Measurements from ENCODE around the gene AFTPH. TPM values are rescaled to one million over a fixed set of nuclear protein-coding genes. Genes with fewer than 3 reads are reported as not detected.

AFTPH gene
- total and polyA plus RNA-seq, 4 donors, result 27.0 to 78.1 (median 35.0) TPM

DNA sequence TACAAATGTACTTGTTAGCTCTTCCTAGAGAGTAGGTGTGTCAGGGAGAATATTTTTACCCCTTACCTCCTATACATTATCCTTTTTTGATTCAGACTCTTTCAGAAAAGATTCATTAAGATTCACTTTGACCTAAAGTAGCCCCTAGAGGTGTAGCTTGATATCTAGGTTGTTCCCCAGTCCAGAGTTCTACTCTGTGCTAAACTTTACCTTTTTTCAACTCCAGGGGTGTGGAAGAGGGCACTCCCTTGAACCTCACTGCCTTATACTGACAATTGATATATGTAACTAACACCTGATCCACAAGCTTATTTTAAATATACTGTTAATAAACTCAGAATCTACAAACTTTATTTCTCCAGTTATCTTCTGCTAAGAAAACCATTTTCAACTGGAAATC is 30.0 kb downstream of the AFTPH start:
- TF ChIP-seq CTCF (IDR thresholded peaks at IDR 0.05; ENCODE audit: control extremely low read depth, extremely low read depth), result no peak
- DNase-seq (no peak), ATAC-seq (ENCODE audit: insufficient read depth, low FRiP score) (no peak)
- H3K27me3 ChIP-seq (ENCODE audit: control insufficient read depth in 3 of 3, insufficient read depth in 3 of 3, low read length in 2 of 3), result no peaks in the 10 kb centered on the region
- no peaks in the 10 kb centered on the region for H3K9me3 ChIP-seq (ENCODE audit: control insufficient read depth in 4 of 4, insufficient read depth in 3 of 4, low read length in 3 of 4)
- peaks cover 3 to 8% (median 6%) of the 10 kb centered on the region in 4 donors for H3K36me3 ChIP-seq (ENCODE audit: control insufficient read depth in 4 of 4, insufficient read depth in 4 of 4, low read length in 4 of 4)
- no peaks in the 10 kb centered on the region for H3K4me1 ChIP-seq (ENCODE audit: control insufficient read depth in 5 of 5, insufficient read depth in 5 of 5, low read length in 5 of 5)
- H3K4me3 ChIP-seq, result no peak overlapping the region
- H3K9ac ChIP-seq (ENCODE audit: insufficient read depth in 1 of 2, low read length in 2 of 2), result no peak overlapping the region
- no peak overlapping the region for H3K27ac ChIP-seq (ENCODE audit: low read depth in 1 of 2, low read length in 1 of 2)

- H3K27ac ChIP-seq (ENCODE audit: low read depth in 1 of 2, low read length in 1 of 2), result no peak overlapping the region
- H3K9ac ChIP-seq (ENCODE audit: insufficient read depth in 1 of 2, low read length in 2 of 2), result no peak overlapping the region
- H3K4me3 ChIP-seq, result no peak overlapping the region
- TF ChIP-seq CTCF (IDR thresholded peaks at IDR 0.05; ENCODE audit: control extremely low read depth, extremely low read depth), result no peak
- ATAC-seq (ENCODE audit: insufficient read depth, low FRiP score), result no peak
- no peaks in the 10 kb centered on the region for H3K9me3 ChIP-seq (ENCODE audit: control insufficient read depth in 4 of 4, insufficient read depth in 3 of 4, low read length in 3 of 4)
- no peaks in the 10 kb centered on the region for H3K27me3 ChIP-seq (ENCODE audit: control insufficient read depth in 3 of 3, insufficient read depth in 3 of 3, low read length in 2 of 3)
- 85 to 95% methylated on average over 4 of the region's 4 CpGs for WGBS, 2 donors
- H3K4me1 ChIP-seq (ENCODE audit: control insufficient read depth in 5 of 5, insufficient read depth in 5 of 5, low read length in 5 of 5), result no peaks in the 10 kb centered on the region
- no peak for DNase-seq
- H3K36me3 ChIP-seq (ENCODE audit: control insufficient read depth in 4 of 4, insufficient read depth in 4 of 4, low read length in 4 of 4), result peaks cover 0 to 4% (median 0%) of the 10 kb centered on the region in 4 donors
Observed at GRCh38 chr2:64558445-64559081, 34.4 kb downstream of the AFTPH start.

- no peak for ATAC-seq (ENCODE audit: insufficient read depth, low FRiP score)
- TF ChIP-seq CTCF (IDR thresholded peaks at IDR 0.05; ENCODE audit: control extremely low read depth, extremely low read depth), result peak; percentile 21
- peak in 1 of 3 donors; percentile 58 for DNase-seq
- Histone ChIP-seq H3K9me3 (ENCODE audit: control insufficient read depth in 4 of 4, insufficient read depth in 3 of 4, low read length in 3 of 4) (no peaks in the 10 kb centered on the region), H3K4me3 (no peak overlapping the region), H3K36me3 (ENCODE audit: control insufficient read depth in 4 of 4, insufficient read depth in 4 of 4, low read length in 4 of 4) (peaks cover 0 to 4% (median 0%) of the 10 kb centered on the region in 4 donors), H3K4me1 (ENCODE audit: control insufficient read depth in 5 of 5, insufficient read depth in 5 of 5, low read length in 5 of 5) (no peaks in the 10 kb centered on the region), H3K27ac (ENCODE audit: low read depth in 1 of 2, low read length in 1 of 2) (no peak overlapping the region), H3K27me3 (ENCODE audit: control insufficient read depth in 3 of 3, insufficient read depth in 3 of 3, low read length in 2 of 3) (no peaks in the 10 kb centered on the region), H3K9ac (ENCODE audit: insufficient read depth in 1 of 2, low read length in 2 of 2) (no peak overlapping the region)
- 79 to 92% methylated on average over 2 of the region's 2 CpGs for WGBS, 2 donors
Observed at GRCh38 chr2:64562148-64562784, 38.1 kb downstream of the AFTPH start.
